Measurements from ENCODE around the gene WDFY4. TPM values are rescaled to one million over a fixed set of nuclear protein-coding genes. Genes with fewer than 3 reads are reported as not detected.
A peak's percentile ranks its signal among the peaks of the same experiment; 100 is the strongest.

Gene WDFY4
- total RNA-seq, 1 donor from 2014 or later: not detected

GRCh38 chr10:48800007-48800675, 115.5 kb downstream of the WDFY4 start:
- no peak for TF ChIP-seq CTCF (IDR thresholded peaks at IDR 0.05)
- Mint-ChIP-seq H3K27ac (ENCODE audit: unreplicated experiment) (no peak overlapping the region), H3K4me1 (ENCODE audit: low read depth) (peaks cover 8% of the 10 kb centered on the region), H3K4me3 (ENCODE audit: unreplicated experiment) (no peak overlapping the region), H3K9me3 (ENCODE audit: low read depth) (peaks cover 4% of the 10 kb centered on the region), H3K27me3 (ENCODE audit: low read depth) (peaks cover 3% of the 10 kb centered on the region), H3K36me3 (ENCODE audit: low read depth) (no peaks in the 10 kb centered on the region)
- no peak for DNase-seq (ENCODE audit: low spot score)

- H3K36me3 Mint-ChIP-seq (ENCODE audit: low read depth): no peaks in the 10 kb centered on the region
- H3K27me3 Mint-ChIP-seq (ENCODE audit: low read depth): peaks cover 3% of the 10 kb centered on the region
- peaks cover 4% of the 10 kb centered on the region for H3K9me3 Mint-ChIP-seq (ENCODE audit: low read depth)
- H3K4me3 Mint-ChIP-seq (ENCODE audit: unreplicated experiment): no peak overlapping the region
- H3K27ac Mint-ChIP-seq (ENCODE audit: unreplicated experiment): no peak overlapping the region
- TF ChIP-seq CTCF (IDR thresholded peaks at IDR 0.05): no peak
- no peak for DNase-seq (ENCODE audit: low spot score)
- peaks cover 12% of the 10 kb centered on the region for H3K4me1 Mint-ChIP-seq (ENCODE audit: low read depth)
These were observed 116.3 kb downstream of the WDFY4 start for GRCh38 chr10:48801001-48801421.

- TF ChIP-seq CTCF (IDR thresholded peaks at IDR 0.05): no peak
These were observed 118.0 kb downstream of the WDFY4 start for GRCh38 chr10:48802611-48803071.

GRCh38 chr10:48803801-48804584, 119.3 kb downstream of the WDFY4 start:
- no peak for TF ChIP-seq CTCF (IDR thresholded peaks at IDR 0.05)
- Mint-ChIP-seq H3K27me3 (ENCODE audit: low read depth) (no peaks in the 10 kb centered on the region), H3K36me3 (ENCODE audit: low read depth) (no peaks in the 10 kb centered on the region), H3K9me3 (ENCODE audit: low read depth) (peaks cover 4% of the 10 kb centered on the region), H3K27ac (ENCODE audit: unreplicated experiment) (no peak overlapping the region), H3K4me1 (ENCODE audit: low read depth) (peaks cover 12% of the 10 kb centered on the region), H3K4me3 (ENCODE audit: unreplicated experiment) (no peak overlapping the region)
- DNase-seq (ENCODE audit: low spot score): no peak

More at GRCh38 chr10:48802611-48803071, 118.0 kb downstream of the WDFY4 start:
- Mint-ChIP-seq H3K4me3 (ENCODE audit: unreplicated experiment) (no peak overlapping the region), H3K27ac (ENCODE audit: unreplicated experiment) (no peak overlapping the region), H3K4me1 (ENCODE audit: low read depth) (peaks cover 12% of the 10 kb centered on the region), H3K9me3 (ENCODE audit: low read depth) (peaks cover 4% of the 10 kb centered on the region), H3K36me3 (ENCODE audit: low read depth) (no peaks in the 10 kb centered on the region), H3K27me3 (ENCODE audit: low read depth) (peaks cover 3% of the 10 kb centered on the region)
- no peak for DNase-seq (ENCODE audit: low spot score)

GRCh38 chr10:48804740-48805182, 120.1 kb downstream of the WDFY4 start:
- Mint-ChIP-seq H3K27ac (ENCODE audit: unreplicated experiment) (peak overlapping the region; percentile 10), H3K27me3 (ENCODE audit: low read depth) (no peaks in the 10 kb centered on the region), H3K4me3 (ENCODE audit: unreplicated experiment) (no peak overlapping the region), H3K9me3 (ENCODE audit: low read depth) (peaks cover 4% of the 10 kb centered on the region), H3K36me3 (ENCODE audit: low read depth) (no peaks in the 10 kb centered on the region), H3K4me1 (ENCODE audit: low read depth) (peaks cover 12% of the 10 kb centered on the region)
- no peak for TF ChIP-seq CTCF (IDR thresholded peaks at IDR 0.05)
- no peak for DNase-seq (ENCODE audit: low spot score)

All from chondrocyte (in vitro differentiated cells).